Parathyroid adenoma (tissue), 2 donors: ENCODE data around the gene CUX1.

Source experiments
- H2AFZ ChIP-seq: fragments of 300-600 bp; sonication (generic); one replicate; pipeline ENCODE4 v1.7.0; 2017; ENCODE audit warnings: antibody characterized with exemption, mild to moderate bottlenecking
- H3K27ac ChIP-seq: fragments of 300-600 bp; sonication (generic); one replicate; pipeline ENCODE4 v1.7.0; 2017
- H3K27me3 ChIP-seq: fragments of 300-600 bp; sonication (generic); one replicate; pipeline ENCODE4 v1.7.0; 2017; ENCODE audit warnings: low read length; ENCODE audit not compliant: control insufficient read depth, insufficient read depth
- H3K36me3 ChIP-seq: fragments of 300-600 bp; sonication (generic); one replicate; pipeline ENCODE4 v1.7.0; 2017; ENCODE audit warnings: low read length; ENCODE audit not compliant: control insufficient read depth, insufficient read depth
- H3K4me1 ChIP-seq: fragments of 300-600 bp; sonication (generic); one replicate; pipeline ENCODE4 v1.7.0; 2017; ENCODE audit warnings: control low read depth
- H3K4me2 ChIP-seq: fragments of 300-600 bp; sonication (generic); one replicate; pipeline ENCODE4 v1.7.0; 2017; ENCODE audit warnings: low read length
- H3K4me3 ChIP-seq: fragments of 300-600 bp; sonication (generic); one replicate; pipeline ENCODE4 v1.7.0; 2017; ENCODE audit warnings: low read depth, low read length
- H3K79me2 ChIP-seq: fragments of 300-600 bp; sonication (generic); one replicate; pipeline ENCODE4 v1.7.0; 2017; ENCODE audit warnings: control low read depth
- H3K9ac ChIP-seq: fragments of 300-600 bp; sonication (generic); one replicate; pipeline ENCODE4 v1.7.0; 2017; ENCODE audit warnings: mild to moderate bottlenecking
- H3K9me3 ChIP-seq: fragments of 300-600 bp; sonication (generic); one replicate; pipeline ENCODE4 v1.7.0; 2017; ENCODE audit warnings: low read length; ENCODE audit not compliant: control insufficient read depth
- TF ChIP-seq, protein P1 (sequence below): fragments of 300-600 bp; sonication (generic); IDR thresholded peaks from one replicate; pipeline ENCODE4 v1.7.0; 2017; ENCODE audit warnings: antibody characterized with exemption, mild to moderate bottlenecking
- donor health status: primary hyperparathyroidism.

Gene CUX1

GRCh38 chr7:102085218-102085772, 267.9 kb downstream of the CUX1 start:
- Histone ChIP-seq H3K9me3 (no peaks in the 10 kb centered on the region), H3K27me3 (no peaks in the 10 kb centered on the region), H3K4me1 (no peaks in the 10 kb centered on the region), H3K4me2 (no peak overlapping the region), H3K79me2 (peaks cover 2% of the 10 kb centered on the region), H3K9ac (no peak overlapping the region), H2AFZ (no peak overlapping the region), H3K27ac (no peak overlapping the region), H3K4me3 (no peak overlapping the region), H3K36me3 (no peaks in the 10 kb centered on the region)
- TF ChIP-seq, protein P1, sequence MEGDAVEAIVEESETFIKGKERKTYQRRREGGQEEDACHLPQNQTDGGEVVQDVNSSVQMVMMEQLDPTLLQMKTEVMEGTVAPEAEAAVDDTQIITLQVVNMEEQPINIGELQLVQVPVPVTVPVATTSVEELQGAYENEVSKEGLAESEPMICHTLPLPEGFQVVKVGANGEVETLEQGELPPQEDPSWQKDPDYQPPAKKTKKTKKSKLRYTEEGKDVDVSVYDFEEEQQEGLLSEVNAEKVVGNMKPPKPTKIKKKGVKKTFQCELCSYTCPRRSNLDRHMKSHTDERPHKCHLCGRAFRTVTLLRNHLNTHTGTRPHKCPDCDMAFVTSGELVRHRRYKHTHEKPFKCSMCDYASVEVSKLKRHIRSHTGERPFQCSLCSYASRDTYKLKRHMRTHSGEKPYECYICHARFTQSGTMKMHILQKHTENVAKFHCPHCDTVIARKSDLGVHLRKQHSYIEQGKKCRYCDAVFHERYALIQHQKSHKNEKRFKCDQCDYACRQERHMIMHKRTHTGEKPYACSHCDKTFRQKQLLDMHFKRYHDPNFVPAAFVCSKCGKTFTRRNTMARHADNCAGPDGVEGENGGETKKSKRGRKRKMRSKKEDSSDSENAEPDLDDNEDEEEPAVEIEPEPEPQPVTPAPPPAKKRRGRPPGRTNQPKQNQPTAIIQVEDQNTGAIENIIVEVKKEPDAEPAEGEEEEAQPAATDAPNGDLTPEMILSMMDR: no peak

DNA sequence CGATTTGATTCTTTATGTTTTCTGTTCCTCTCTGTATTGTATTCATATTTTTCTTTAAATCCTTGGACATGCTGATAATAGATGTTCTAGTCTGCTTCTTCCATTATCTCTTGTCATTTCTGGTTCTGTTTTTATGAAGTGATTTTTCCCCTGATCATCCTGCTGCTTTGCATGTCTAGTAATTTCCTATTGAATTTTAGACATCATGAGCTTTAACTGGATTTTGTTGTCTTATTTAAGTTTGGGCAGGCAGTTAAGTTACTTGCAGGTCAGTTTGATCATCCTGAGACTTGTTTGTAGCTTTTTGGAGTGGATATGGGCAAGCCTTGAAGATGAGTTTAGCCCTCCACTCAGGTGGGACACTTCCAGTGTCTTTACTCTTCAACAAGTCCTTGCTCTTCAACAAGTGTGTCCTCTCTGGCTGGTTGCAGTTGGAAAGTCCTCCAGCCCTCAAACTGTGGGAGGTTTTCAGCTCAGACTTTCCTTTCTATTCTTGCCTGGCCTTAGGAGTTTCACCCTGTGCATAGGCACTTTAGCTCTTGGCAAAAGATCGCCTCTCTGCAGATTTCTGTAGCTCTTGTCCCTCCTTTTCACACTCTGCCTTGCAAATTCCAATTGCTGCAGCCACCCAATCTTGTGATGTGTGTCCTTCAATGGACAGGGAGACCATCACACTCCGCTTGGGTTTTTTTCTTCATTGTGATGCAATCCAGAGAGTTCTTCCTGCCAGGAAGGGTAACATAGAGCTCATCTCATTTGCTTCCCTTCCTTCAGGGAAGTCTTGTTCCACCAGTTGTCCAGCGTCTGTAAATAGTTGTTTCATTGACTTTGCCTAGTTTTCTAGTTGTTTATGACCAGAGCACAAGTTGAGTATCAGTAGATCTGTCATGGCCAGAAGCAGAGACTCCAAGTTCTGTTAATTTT, 272.0 kb downstream of the CUX1 start:
- Histone ChIP-seq H3K79me2 (peaks cover 2% of the 10 kb centered on the region), H3K4me3 (no peak overlapping the region), H3K27ac (no peak overlapping the region), H2AFZ (no peak overlapping the region), H3K27me3 (no peaks in the 10 kb centered on the region), H3K4me2 (no peak overlapping the region), H3K9ac (no peak overlapping the region), H3K9me3 (no peaks in the 10 kb centered on the region), H3K4me1 (no peaks in the 10 kb centered on the region), H3K36me3 (no peaks in the 10 kb centered on the region)
- TF ChIP-seq, protein P1: no peak

DNA sequence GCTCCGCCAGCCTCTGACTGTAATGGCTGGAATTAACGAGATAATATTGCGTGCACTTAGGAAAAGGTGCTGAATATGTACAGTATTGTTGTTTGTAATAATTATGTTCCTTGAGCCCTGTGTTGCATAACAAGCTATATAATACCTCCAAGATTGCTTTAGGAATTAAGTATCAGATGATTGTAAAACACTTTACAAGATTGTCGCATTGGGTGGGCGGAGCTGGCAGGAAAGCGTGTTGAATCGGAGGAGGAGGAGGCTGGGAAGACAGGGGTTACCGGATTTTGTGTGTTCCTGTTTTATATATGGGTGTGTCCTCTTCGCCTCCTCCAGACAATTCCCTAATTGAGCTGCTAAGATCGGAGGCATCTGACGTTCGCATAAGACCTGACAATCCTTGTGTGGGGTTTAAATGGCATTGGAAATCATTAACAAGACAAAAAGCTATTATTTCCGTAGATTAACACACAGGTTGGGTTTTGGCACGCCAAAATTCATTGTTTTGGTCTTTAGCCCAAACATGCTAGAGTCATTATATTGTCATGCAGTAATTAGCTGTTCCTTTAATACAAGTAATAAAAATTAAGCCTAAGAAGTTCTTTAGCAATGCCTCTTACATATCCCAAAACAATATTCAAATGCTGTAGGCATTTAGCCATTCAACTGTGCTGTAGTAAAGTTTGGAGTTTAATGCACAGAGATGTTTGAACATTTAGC, 276.3 kb downstream of the CUX1 start:
- no peak overlapping the region for H3K27ac ChIP-seq
- H3K36me3 ChIP-seq: no peaks in the 10 kb centered on the region
- H3K9ac ChIP-seq: no peak overlapping the region
- H3K79me2 ChIP-seq: peaks cover 2% of the 10 kb centered on the region
- H3K4me2 ChIP-seq: no peak overlapping the region
- TF ChIP-seq, protein P1: no peak
- H3K4me1 ChIP-seq: no peaks in the 10 kb centered on the region
- H3K9me3 ChIP-seq: no peaks in the 10 kb centered on the region
- H3K4me3 ChIP-seq: no peak overlapping the region
- H2AFZ ChIP-seq: no peak overlapping the region
- no peaks in the 10 kb centered on the region for H3K27me3 ChIP-seq

DNA sequence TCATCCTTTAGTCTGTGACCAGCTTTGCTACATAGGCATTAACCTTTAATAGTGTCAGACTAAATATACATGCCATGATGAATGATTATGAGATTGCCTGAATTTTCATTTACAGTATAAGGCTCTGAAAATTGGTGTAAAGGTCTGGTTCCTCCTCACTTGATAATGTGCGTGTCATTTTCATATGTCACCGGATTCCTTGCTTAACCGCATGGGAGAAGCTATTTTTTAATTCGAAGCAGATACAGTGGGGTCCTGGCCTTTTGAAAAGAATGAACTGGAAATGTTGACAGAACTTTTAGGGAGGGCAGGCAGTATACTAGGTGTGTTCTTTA, 276.9 kb downstream of the CUX1 start:
- H3K4me2 ChIP-seq: no peak overlapping the region
- H3K4me3 ChIP-seq: no peak overlapping the region
- no peak overlapping the region for H2AFZ ChIP-seq
- no peak overlapping the region for H3K9ac ChIP-seq
- no peaks in the 10 kb centered on the region for H3K9me3 ChIP-seq
- H3K79me2 ChIP-seq: no peaks in the 10 kb centered on the region
- H3K27me3 ChIP-seq: no peaks in the 10 kb centered on the region
- H3K4me1 ChIP-seq: no peaks in the 10 kb centered on the region
- no peaks in the 10 kb centered on the region for H3K36me3 ChIP-seq
- TF ChIP-seq, protein P1: no peak
- H3K27ac ChIP-seq: no peak overlapping the region
